GM19452 (cell line): ENCODE results near the gene CLIC6.
"Not testable (repeated sequence)": the region's sequence is repeated elsewhere in the genome, so short reads cannot be mapped to it uniquely, and the experiment has no call there.

Source experiments
- ATAC-seq: cut with Tn5 transposase; IDR thresholded peaks from one replicate; pipeline ENCODE4 v1.9.1; 2021; ENCODE audit not compliant: unreplicated experiment

Gene CLIC6

GRCh38 chr21:34691390-34692032 lies 22.7 kb downstream of the CLIC6 start:
- ATAC-seq: no peak

- no peak for ATAC-seq
Measured at GRCh38 chr21:34692458-34693020, 23.7 kb downstream of the CLIC6 start.

GRCh38 chr21:34693192-34693810 lies 24.5 kb downstream of the CLIC6 start:
- ATAC-seq: no peak

- ATAC-seq: peak; percentile 89
Measured at GRCh38 chr21:34695434-34695833, 26.6 kb downstream of the CLIC6 start.

GRCh38 chr21:34696121-34696520 lies 27.3 kb downstream of the CLIC6 start:
- ATAC-seq: no peak

- ATAC-seq: no peak
Measured at GRCh38 chr21:34697826-34698225, 29.0 kb downstream of the CLIC6 start.

- no peak for ATAC-seq
Measured at GRCh38 chr21:34698270-34699015, 29.6 kb downstream of the CLIC6 start.

- no peak for ATAC-seq
Measured at GRCh38 chr21:34700605-34701004, 31.8 kb downstream of the CLIC6 start.

GRCh38 chr21:34701726-34702125 lies 32.9 kb downstream of the CLIC6 start:
- ATAC-seq: no peak

GRCh38 chr21:34702341-34703170 lies 33.8 kb downstream of the CLIC6 start:
- ATAC-seq: no peak

GRCh38 chr21:34703571-34703970 lies 34.8 kb downstream of the CLIC6 start:
- ATAC-seq: no peak

GRCh38 chr21:34704119-34704518 lies 35.3 kb downstream of the CLIC6 start:
- ATAC-seq: no peak

GRCh38 chr21:34705011-34705410 lies 36.2 kb downstream of the CLIC6 start:
- no peak for ATAC-seq

GRCh38 chr21:34706337-34706736 lies 37.5 kb downstream of the CLIC6 start:
- no peak for ATAC-seq

GRCh38 chr21:34707876-34708325 lies 39.1 kb downstream of the CLIC6 start:
- peak; percentile 89 for ATAC-seq

- no peak for ATAC-seq
Measured at GRCh38 chr21:34713621-34714020, 44.8 kb downstream of the CLIC6 start.

- ATAC-seq: no peak
Measured at GRCh38 chr21:34715518-34715917, 46.7 kb downstream of the CLIC6 start.

- ATAC-seq: no peak
Measured at GRCh38 chr21:34715985-34716596, 47.3 kb downstream of the CLIC6 start.

GRCh38 chr21:34718529-34718928 lies 49.7 kb downstream of the CLIC6 start:
- not testable (repeated sequence) for ATAC-seq

GRCh38 chr21:34722684-34723300 lies 54.0 kb downstream of the CLIC6 start:
- ATAC-seq: no peak
